ENCODE data around the gene BICRA.
"Not testable (repeated sequence)": the region's sequence is repeated elsewhere in the genome, so short reads cannot be mapped to it uniquely, and the experiment has no call there.

Gene BICRA

GRCh38 chr19:47583161-47583560 is 25.8 kb upstream of the BICRA start:
- not testable (repeated sequence) for H3K4me2 ChIP-seq (ENCODE audit: low read length); H3K36me3 ChIP-seq (ENCODE audit: insufficient read depth, low read length); H3K4me3 ChIP-seq (ENCODE audit: low read length); H3K9ac ChIP-seq (ENCODE audit: low read depth, low read length); H3K4me1 ChIP-seq (ENCODE audit: control insufficient read depth, insufficient read depth, low read length); H3K9me3 ChIP-seq (replicated peaks; ENCODE audit: low read length); H3K27me3 ChIP-seq (ENCODE audit: control insufficient read depth, insufficient read depth, low read length)

- H3K9me3 ChIP-seq (replicated peaks; ENCODE audit: low read length), result peaks cover 5% of the 10 kb centered on the region
- no peak overlapping the region for H3K4me3 ChIP-seq (ENCODE audit: low read length)
- no peak overlapping the region for H3K9ac ChIP-seq (ENCODE audit: low read depth, low read length)
- H3K4me2 ChIP-seq (ENCODE audit: low read length), result no peak overlapping the region
- H3K27me3 ChIP-seq (ENCODE audit: control insufficient read depth, insufficient read depth, low read length), result no peaks in the 10 kb centered on the region
- H3K4me1 ChIP-seq (ENCODE audit: control insufficient read depth, insufficient read depth, low read length), result no peaks in the 10 kb centered on the region
- H3K36me3 ChIP-seq (ENCODE audit: insufficient read depth, low read length), result no peaks in the 10 kb centered on the region
These were observed 21.6 kb upstream of the BICRA start for GRCh38 chr19:47587295-47587694.

DNA sequence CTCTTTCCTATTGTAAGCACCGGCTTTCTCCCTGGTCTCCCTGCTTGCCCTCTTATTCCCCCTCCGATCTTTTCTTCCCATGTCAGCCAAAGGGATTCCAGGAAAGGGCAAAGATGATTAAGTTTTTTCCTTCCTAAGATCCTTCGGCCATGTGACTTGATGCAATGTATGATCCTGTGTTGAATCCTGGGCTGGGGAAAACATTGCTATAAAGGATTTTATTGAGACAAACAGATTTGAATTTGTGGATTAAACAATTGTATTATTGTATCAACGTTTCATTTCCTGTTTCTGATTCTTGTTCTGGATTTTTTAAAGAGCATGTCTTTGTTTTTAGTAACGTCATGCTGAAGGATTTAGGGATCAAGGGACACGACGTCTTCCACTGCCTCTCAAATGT is 19.1 kb upstream of the BICRA start:
- H3K27me3 ChIP-seq (ENCODE audit: control insufficient read depth, insufficient read depth, low read length), result no peaks in the 10 kb centered on the region
- H3K9me3 ChIP-seq (replicated peaks; ENCODE audit: low read length), result peaks cover 5% of the 10 kb centered on the region
- no peaks in the 10 kb centered on the region for H3K36me3 ChIP-seq (ENCODE audit: insufficient read depth, low read length)
- no peak overlapping the region for H3K4me3 ChIP-seq (ENCODE audit: low read length)
- no peak overlapping the region for H3K9ac ChIP-seq (ENCODE audit: low read depth, low read length)
- H3K4me1 ChIP-seq (ENCODE audit: control insufficient read depth, insufficient read depth, low read length), result no peaks in the 10 kb centered on the region
- H3K4me2 ChIP-seq (ENCODE audit: low read length), result no peak overlapping the region

DNA sequence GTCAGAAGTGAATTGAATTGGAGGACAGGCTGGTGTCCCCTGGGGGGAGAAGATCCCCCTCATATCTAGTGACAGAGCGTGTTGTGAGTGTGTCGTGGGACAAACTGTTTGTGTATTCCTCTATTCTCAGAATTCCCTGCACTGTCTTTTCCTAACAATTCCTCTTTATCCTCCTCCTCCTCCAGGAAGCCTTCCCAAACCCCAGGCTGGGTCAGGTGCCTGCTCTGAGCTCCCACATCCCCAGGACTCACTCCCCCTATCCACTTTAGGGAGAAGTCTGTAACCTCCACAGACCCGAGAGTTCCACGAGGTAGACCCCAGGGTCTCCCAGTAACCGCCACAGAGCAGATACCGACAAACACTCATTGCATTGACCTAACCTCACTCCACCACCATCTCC is 15.1 kb upstream of the BICRA start:
- Histone ChIP-seq H3K4me2 (ENCODE audit: low read length) (no peak overlapping the region), H3K36me3 (ENCODE audit: insufficient read depth, low read length) (no peaks in the 10 kb centered on the region), H3K27me3 (ENCODE audit: control insufficient read depth, insufficient read depth, low read length) (no peaks in the 10 kb centered on the region), H3K4me3 (ENCODE audit: low read length) (no peak overlapping the region), H3K9ac (ENCODE audit: low read depth, low read length) (no peak overlapping the region), H3K9me3 (replicated peaks; ENCODE audit: low read length) (no peaks in the 10 kb centered on the region), H3K4me1 (ENCODE audit: control insufficient read depth, insufficient read depth, low read length) (peaks cover 12% of the 10 kb centered on the region)

- Histone ChIP-seq H3K4me3 (ENCODE audit: low read length) (no peak overlapping the region), H3K36me3 (ENCODE audit: insufficient read depth, low read length) (no peaks in the 10 kb centered on the region), H3K4me2 (ENCODE audit: low read length) (no peak overlapping the region), H3K9ac (ENCODE audit: low read depth, low read length) (no peak overlapping the region), H3K27me3 (ENCODE audit: control insufficient read depth, insufficient read depth, low read length) (no peaks in the 10 kb centered on the region), H3K4me1 (ENCODE audit: control insufficient read depth, insufficient read depth, low read length) (peaks cover 22% of the 10 kb centered on the region), H3K9me3 (replicated peaks; ENCODE audit: low read length) (no peaks in the 10 kb centered on the region)
These were observed 13.0 kb upstream of the BICRA start for GRCh38 chr19:47595944-47596343.

DNA sequence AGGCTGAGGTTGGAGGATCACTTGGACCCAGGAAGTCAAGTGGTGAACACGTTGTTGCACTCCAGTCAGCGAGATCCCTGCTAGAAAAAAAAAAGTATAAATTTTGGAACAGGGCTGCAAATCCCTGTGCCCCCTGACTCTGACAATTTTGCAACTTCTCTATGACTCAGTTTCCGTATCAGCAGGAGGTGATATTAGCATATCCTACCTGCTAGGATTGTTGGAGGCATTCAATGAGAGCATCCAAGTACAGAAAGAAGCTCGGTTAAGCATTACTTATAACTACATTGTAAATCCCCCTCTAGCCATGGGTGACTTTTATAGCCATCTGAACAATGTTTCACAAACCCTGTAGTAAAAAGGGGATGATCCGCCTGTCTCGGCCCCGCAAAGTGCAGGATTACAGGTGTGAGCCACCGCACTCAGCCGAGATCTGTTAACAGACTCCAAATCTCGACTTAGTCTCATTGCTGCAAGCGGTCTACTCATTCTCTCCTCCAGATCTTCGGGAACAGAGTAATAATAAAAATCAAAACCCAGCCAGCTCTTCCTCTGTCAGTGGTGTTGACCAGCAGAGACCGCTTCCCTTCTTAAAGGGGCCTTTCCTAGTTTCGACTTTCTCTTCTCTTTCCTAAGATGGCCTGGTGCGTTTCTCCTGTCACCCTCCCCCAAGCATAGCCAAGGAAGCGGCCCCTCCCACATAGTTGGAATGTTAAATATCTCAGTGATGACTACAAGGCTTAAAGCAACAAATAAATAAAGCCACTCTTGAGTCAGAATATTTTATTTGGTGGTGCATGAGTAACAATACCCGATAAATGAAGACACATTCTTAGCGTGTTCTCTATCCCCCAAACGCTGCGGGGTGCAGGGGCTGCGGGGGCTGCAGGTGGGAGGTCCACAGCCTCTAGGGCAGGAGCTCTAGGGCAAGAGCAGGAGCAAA is 10.3 kb upstream of the BICRA start:
- Histone ChIP-seq H3K9me3 (replicated peaks; ENCODE audit: low read length) (no peaks in the 10 kb centered on the region), H3K9ac (ENCODE audit: low read depth, low read length) (peak overlapping the region; percentile 89), H3K4me1 (ENCODE audit: control insufficient read depth, insufficient read depth, low read length) (peaks cover 22% of the 10 kb centered on the region), H3K36me3 (ENCODE audit: insufficient read depth, low read length) (no peaks in the 10 kb centered on the region), H3K4me3 (ENCODE audit: low read length) (peak overlapping the region; percentile 82), H3K27me3 (ENCODE audit: control insufficient read depth, insufficient read depth, low read length) (no peaks in the 10 kb centered on the region), H3K4me2 (ENCODE audit: low read length) (peak overlapping the region; percentile 94)

GRCh38 chr19:47599671-47600245 is 9.2 kb upstream of the BICRA start:
- Histone ChIP-seq H3K4me2 (ENCODE audit: low read length) (peak overlapping the region; percentile 94), H3K4me1 (ENCODE audit: control insufficient read depth, insufficient read depth, low read length) (peaks cover 25% of the 10 kb centered on the region), H3K4me3 (ENCODE audit: low read length) (peak overlapping the region; percentile 82), H3K9ac (ENCODE audit: low read depth, low read length) (peak overlapping the region; percentile 89)
- H3K36me3 ChIP-seq (ENCODE audit: insufficient read depth, low read length); H3K9me3 ChIP-seq (replicated peaks; ENCODE audit: low read length); H3K27me3 ChIP-seq (ENCODE audit: control insufficient read depth, insufficient read depth, low read length): not testable (repeated sequence)

GRCh38 chr19:47600246-47601179 is 8.4 kb upstream of the BICRA start:
- Histone ChIP-seq H3K4me2 (ENCODE audit: low read length) (peak overlapping the region; percentile 94), H3K4me1 (ENCODE audit: control insufficient read depth, insufficient read depth, low read length) (peaks cover 25% of the 10 kb centered on the region), H3K9me3 (replicated peaks; ENCODE audit: low read length) (no peaks in the 10 kb centered on the region), H3K4me3 (ENCODE audit: low read length) (peak overlapping the region; percentile 82), H3K9ac (ENCODE audit: low read depth, low read length) (peak overlapping the region; percentile 89), H3K36me3 (ENCODE audit: insufficient read depth, low read length) (no peaks in the 10 kb centered on the region), H3K27me3 (ENCODE audit: control insufficient read depth, insufficient read depth, low read length) (no peaks in the 10 kb centered on the region)

GRCh38 chr19:47601180-47601904 is 7.6 kb upstream of the BICRA start:
- Histone ChIP-seq H3K4me2 (ENCODE audit: low read length) (peak overlapping the region; percentile 81), H3K4me3 (ENCODE audit: low read length) (peak overlapping the region; percentile 67), H3K9ac (ENCODE audit: low read depth, low read length) (peak overlapping the region; percentile 69), H3K27me3 (ENCODE audit: control insufficient read depth, insufficient read depth, low read length) (no peaks in the 10 kb centered on the region), H3K9me3 (replicated peaks; ENCODE audit: low read length) (no peaks in the 10 kb centered on the region), H3K4me1 (ENCODE audit: control insufficient read depth, insufficient read depth, low read length) (peaks cover 20% of the 10 kb centered on the region), H3K36me3 (ENCODE audit: insufficient read depth, low read length) (no peaks in the 10 kb centered on the region)

GRCh38 chr19:47603706-47604565 is 5.0 kb upstream of the BICRA start:
- no peaks in the 10 kb centered on the region for H3K27me3 ChIP-seq (ENCODE audit: control insufficient read depth, insufficient read depth, low read length)
- H3K4me2 ChIP-seq (ENCODE audit: low read length), result no peak overlapping the region
- no peak overlapping the region for H3K9ac ChIP-seq (ENCODE audit: low read depth, low read length)

More at GRCh38 chr19:47603706-47604565, 5.0 kb upstream of the BICRA start:
- Histone ChIP-seq H3K36me3 (ENCODE audit: insufficient read depth, low read length) (no peaks in the 10 kb centered on the region), H3K9me3 (replicated peaks; ENCODE audit: low read length) (no peaks in the 10 kb centered on the region), H3K4me1 (ENCODE audit: control insufficient read depth, insufficient read depth, low read length) (peaks cover 18% of the 10 kb centered on the region), H3K4me3 (ENCODE audit: low read length) (no peak overlapping the region)
